Body of pancreas (tissue), 4 donors: ENCODE data around the gene ASAP2. TPM values are rescaled to one million over a fixed set of nuclear protein-coding genes. Genes with fewer than 3 reads are reported as not detected.

Experiments
- ATAC-seq: fragments of 150-250 bp; one replicate; pipeline ENCODE4 v1.9.1; 2016
- DNase-seq, 4 donors: peaks; one replicate each; pipeline ENCODE4 v3.0.0-alpha.2; 2019
- H3K27ac ChIP-seq, 4 donors: fragments of 200-600 bp; sonication (generic); 1 replicate in 3 of 4; 2 replicates in 1 of 4; pipeline versions ENCODE4 v1.5.1 to v1.6.1; 2016 to 2019; ENCODE audit warnings: mild to moderate bottlenecking in 1 of 4, mixed read lengths in 1 of 4, moderate library complexity in 1 of 4
- H3K27me3 ChIP-seq, 2 donors: fragments of 200-600 bp; sonication (generic); one replicate each; pipeline ENCODE4 v1.6.0; 2016; ENCODE audit warnings: mild to moderate bottlenecking in 1 of 2
- H3K36me3 ChIP-seq, 2 donors: fragments of 200-600 bp; sonication (generic); replicated peaks in 1 of 2; 2 replicates each; pipeline ENCODE4 v1.5.1; 2016; ENCODE audit warnings: low read depth in 2 of 2; ENCODE audit not compliant: insufficient read depth in 1 of 2
- H3K4me1 ChIP-seq: fragments of 200-600 bp; sonication (generic); one replicate; pipeline ENCODE4 v1.6.0; 2016
- H3K4me3 ChIP-seq, 2 donors: fragments of 200-600 bp; sonication (generic); 1 replicate in 1 of 2; 2 replicates in 1 of 2; pipeline ENCODE4 v1.5.1; 2016 to 2019
- H3K9me3 ChIP-seq, 3 donors: fragments of 200-600 bp; sonication (generic); 1 replicate in 2 of 3; 2 replicates in 1 of 3; pipeline ENCODE4 v1.5.1; 2016
- POLR2A ChIP-seq, 3 donors: fragments of 450-650 bp; IDR thresholded peaks; one replicate each; pipeline ENCODE4 v1.6.1; 2016; ENCODE audit warnings: antibody characterized with exemption in 3 of 3, mild to moderate bottlenecking in 2 of 3
- WGBS, 2 donors: methylation state at CpG; one replicate each; pipeline ENCODE4 v1.1.5; 2017; 5-methylcytosine and 5-hydroxymethylcytosine counted together
- intact Hi-C: fragments of 100-400 bp; cut with DNase I; formaldehyde crosslinking; loops from one replicate; pipeline ENCODE4 v1.15.1; 2023
- total RNA-seq, 2 donors: library from RNA; depleted of rRNA; stranded (reverse); fragments of >200 nt; gene quantifications; one replicate each; pipeline ENCODE4 v1.1.0, GENCODE V29; 2016
- TF ChIP-seq, protein P1 (sequence below), 7 experiments: fragments of 450-650 bp in 4 of 7; fragments of 200-600 bp in 3 of 7; sonication (generic) in 3 of 7; IDR thresholded peaks; one replicate each; pipeline ENCODE4 v1.5.1; 2016 to 2019; ENCODE audit warnings: antibody characterized with exemption in 7 of 7

Gene ASAP2
- total RNA-seq, 2 donors from 2014 or later, result 12.5 to 23.7 TPM

DNA sequence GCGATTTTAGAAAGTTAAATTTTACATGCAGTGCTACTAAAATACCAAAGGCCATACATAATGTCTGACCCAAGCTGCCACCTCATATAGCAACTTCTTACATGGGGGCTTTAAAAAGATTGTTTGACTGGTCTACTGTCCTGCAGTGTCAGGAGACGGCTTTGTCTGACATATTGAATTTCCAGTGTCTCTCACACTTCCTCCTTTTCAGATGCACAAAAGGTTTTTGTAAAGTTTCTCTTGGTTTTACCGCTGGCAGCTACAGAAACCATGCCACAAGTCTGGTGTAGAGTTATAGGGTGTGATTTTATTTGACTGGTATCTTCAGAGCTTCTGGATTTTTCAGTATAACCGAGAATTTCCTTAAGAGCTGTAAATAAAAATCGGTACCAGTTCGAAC is 1.1 kb upstream of the ASAP2 start:
- no peak overlapping the region for H3K4me3 ChIP-seq
- peaks cover 39% of the 10 kb centered on the region for H3K4me1 ChIP-seq
- 17 to 25% methylated on average over 6 of the region's 6 CpGs for WGBS, 2 donors
- no peaks in the 10 kb centered on the region for H3K27me3 ChIP-seq
- ATAC-seq (no peak), DNase-seq (no peak)
- H3K9me3 ChIP-seq, result no peaks in the 10 kb centered on the region
- TF ChIP-seq, protein P1, sequence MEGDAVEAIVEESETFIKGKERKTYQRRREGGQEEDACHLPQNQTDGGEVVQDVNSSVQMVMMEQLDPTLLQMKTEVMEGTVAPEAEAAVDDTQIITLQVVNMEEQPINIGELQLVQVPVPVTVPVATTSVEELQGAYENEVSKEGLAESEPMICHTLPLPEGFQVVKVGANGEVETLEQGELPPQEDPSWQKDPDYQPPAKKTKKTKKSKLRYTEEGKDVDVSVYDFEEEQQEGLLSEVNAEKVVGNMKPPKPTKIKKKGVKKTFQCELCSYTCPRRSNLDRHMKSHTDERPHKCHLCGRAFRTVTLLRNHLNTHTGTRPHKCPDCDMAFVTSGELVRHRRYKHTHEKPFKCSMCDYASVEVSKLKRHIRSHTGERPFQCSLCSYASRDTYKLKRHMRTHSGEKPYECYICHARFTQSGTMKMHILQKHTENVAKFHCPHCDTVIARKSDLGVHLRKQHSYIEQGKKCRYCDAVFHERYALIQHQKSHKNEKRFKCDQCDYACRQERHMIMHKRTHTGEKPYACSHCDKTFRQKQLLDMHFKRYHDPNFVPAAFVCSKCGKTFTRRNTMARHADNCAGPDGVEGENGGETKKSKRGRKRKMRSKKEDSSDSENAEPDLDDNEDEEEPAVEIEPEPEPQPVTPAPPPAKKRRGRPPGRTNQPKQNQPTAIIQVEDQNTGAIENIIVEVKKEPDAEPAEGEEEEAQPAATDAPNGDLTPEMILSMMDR (IDR thresholded peaks at IDR 0.05), result no peak
- no peak for TF ChIP-seq POLR2A (IDR thresholded peaks at IDR 0.05)
- intact Hi-C loops, result no loop called here
- no peaks in the 10 kb centered on the region for H3K36me3 ChIP-seq
- H3K27ac ChIP-seq, result peak overlapping the region; percentile 82 to 88 (median 86)

GRCh38 chr2:9206991-9207640 is 504 bp downstream of the ASAP2 start:
- H3K27me3 ChIP-seq, result no peaks in the 10 kb centered on the region
- TF ChIP-seq POLR2A (IDR thresholded peaks at IDR 0.05), result no peak
- TF ChIP-seq, protein P1 (IDR thresholded peaks at IDR 0.05), result no peak
- DNase-seq (peak; percentile 17 to 44 (median 38)), ATAC-seq (peak; percentile 36)
- H3K27ac ChIP-seq, result peak overlapping the region; percentile 81 to 88 (median 86)
- 0% methylated on average over 9 to 82 of the region's 84 CpGs for WGBS, 2 donors
- no peaks in the 10 kb centered on the region for H3K36me3 ChIP-seq
- peaks cover 51% of the 10 kb centered on the region for H3K4me1 ChIP-seq
- H3K9me3 ChIP-seq, result no peaks in the 10 kb centered on the region
- peak overlapping the region; percentile 48 to 70 for H3K4me3 ChIP-seq
- intact Hi-C loops, result no loop called here

GRCh38 chr2:9207641-9208311 is 1.2 kb downstream of the ASAP2 start:
- ATAC-seq, result peak; percentile 23
- Histone ChIP-seq H3K4me3 (peak overlapping the region; percentile 48 to 70), H3K9me3 (no peaks in the 10 kb centered on the region), H3K4me1 (peaks cover 58% of the 10 kb centered on the region), H3K27ac (peak overlapping the region; percentile 81 to 88 (median 86)), H3K27me3 (no peaks in the 10 kb centered on the region), H3K36me3 (no peaks in the 10 kb centered on the region)
- TF ChIP-seq, protein P1 (IDR thresholded peaks at IDR 0.05), result no peak
- no peak for TF ChIP-seq POLR2A (IDR thresholded peaks at IDR 0.05)
- intact Hi-C loops, result no loop called here
- 0 to 1% methylated on average over 8 to 29 of the region's 34 CpGs for WGBS, 2 donors
- DNase-seq, result peak; percentile 28 to 56 (median 46)

GRCh38 chr2:9208875-9209274 is 2.3 kb downstream of the ASAP2 start:
- Histone ChIP-seq H3K27ac (peak overlapping the region in 1 of 4 donors; percentile 20), H3K4me3 (no peak overlapping the region), H3K4me1 (peaks cover 68% of the 10 kb centered on the region), H3K9me3 (no peaks in the 10 kb centered on the region), H3K27me3 (no peaks in the 10 kb centered on the region), H3K36me3 (no peaks in the 10 kb centered on the region)
- intact Hi-C loops, result no loop called here
- TF ChIP-seq, protein P1 (IDR thresholded peaks at IDR 0.05), result no peak
- TF ChIP-seq POLR2A (IDR thresholded peaks at IDR 0.05), result no peak
- 65 to 72% methylated on average over 1 of the region's 1 CpG for WGBS, 2 donors
- DNase-seq (no peak), ATAC-seq (no peak)
